ENCODE data around the gene SEPTIN8. TPM values are rescaled to one million over a fixed set of nuclear protein-coding genes. Genes with fewer than 3 reads are reported as not detected.

The SEPTIN8 gene
- total and polyA plus RNA-seq, 2 of the 8 experiments (the other 6 are each of a cell fraction or from before 2014, with no cell fraction given): 21.2 to 33.0 TPM

DNA sequence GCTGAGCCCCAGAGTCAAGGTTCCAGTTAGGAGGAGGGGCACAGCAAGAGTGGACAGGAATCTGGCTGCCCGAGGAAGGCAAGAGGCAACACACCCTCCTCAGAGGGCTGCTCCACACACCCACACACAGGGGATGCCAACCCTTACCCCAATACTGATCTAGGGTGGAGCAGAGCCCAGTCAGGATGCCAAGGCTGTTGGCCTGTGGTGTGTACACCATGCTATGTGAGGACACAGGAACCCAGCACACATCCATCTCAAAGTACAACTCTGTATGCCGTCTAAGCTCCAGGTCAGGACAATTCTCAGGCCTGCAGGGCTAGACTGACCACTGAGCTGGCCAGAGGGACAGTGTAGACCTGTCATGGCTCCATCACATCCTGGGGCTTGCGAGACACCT, 2.6 kb downstream of the SEPTIN8 start:
- Histone ChIP-seq H3K79me1 (ENCODE audit: low read depth, low read length) (peaks cover 2% of the 10 kb centered on the region), H2BK120ac (replicated peaks; ENCODE audit: low read depth, low read length) (no peak overlapping the region), H3K4me1 (replicated peaks in 1 of 4; ENCODE audit: control insufficient read depth in 3 of 4, insufficient read depth in 4 of 4, low read length in 3 of 4) (peaks cover 0 to 24% (median 6%) of the 10 kb centered on the region in 4 experiments; a peak in 5 of 7 replicates), H2BK20ac (ENCODE audit: low read length) (no peak overlapping the region), H3K4me3 (ENCODE audit: extremely low read depth in 1 of 4, insufficient read depth in 2 of 4, low read depth in 3 of 4, low read length in 4 of 4) (no peak overlapping the region), H3K27ac (ENCODE audit: low read depth, low read length) (no peak overlapping the region), H2BK15ac (ENCODE audit: low read length) (peak overlapping the region; percentile 31; the same call in 1 of the 2 replicates), H4K5ac (ENCODE audit: insufficient read length, low read depth, low read length) (no peak overlapping the region), H3K23ac (ENCODE audit: insufficient read length) (no peak overlapping the region), H3K56ac (replicated peaks; ENCODE audit: insufficient read length, low read depth, low read length) (no peak overlapping the region), H3K23me2 (ENCODE audit: low read depth, low read length) (peaks cover 10% of the 10 kb centered on the region), H4K20me1 (replicated peaks in 1 of 2; ENCODE audit: control insufficient read depth in 1 of 2, insufficient read depth in 2 of 2, low read length in 2 of 2) (peaks cover 3 to 9% of the 10 kb centered on the region in 2 experiments), H2BK5ac (ENCODE audit: low read depth, low read length) (no peak overlapping the region), H2BK12ac (ENCODE audit: low read depth, low read length) (no peak overlapping the region), H3K14ac (ENCODE audit: insufficient read length) (no peak overlapping the region), H2AFZ (ENCODE audit: low read length) (no peak overlapping the region), H3K4ac (replicated peaks; ENCODE audit: insufficient read length, low read depth, low read length) (no peak overlapping the region), H3K9ac (replicated peaks in 1 of 4; ENCODE audit: extremely low read depth in 1 of 4, low read depth in 3 of 4, low read length in 3 of 4) (no peak overlapping the region), H3K79me2 (ENCODE audit: control insufficient read depth in 1 of 2, insufficient read depth in 2 of 2, low read length in 2 of 2) (peaks cover 0 to 7% of the 10 kb centered on the region in 2 experiments; a peak in 1 of 4 replicates), H3K27me3 (replicated peaks in 1 of 4; ENCODE audit: control insufficient read depth in 3 of 4, extremely low read depth in 1 of 4, insufficient read depth in 3 of 4, low read length in 3 of 4) (peaks cover 2 to 47% (median 31%) of the 10 kb centered on the region in 4 experiments), H3K9me3 (ENCODE audit: insufficient read depth in 2 of 2, low read depth in 1 of 2, low read length in 1 of 2) (no peaks in the 10 kb centered on the region), H4K91ac (replicated peaks; ENCODE audit: insufficient read length, low read length) (no peak overlapping the region), H3K36me3 (ENCODE audit: control insufficient read depth in 2 of 4, insufficient read depth in 4 of 4, low read length in 3 of 4) (no peaks in the 10 kb centered on the region), H3K18ac (ENCODE audit: extremely low read depth, low read length) (no peak overlapping the region), H3K4me2 (ENCODE audit: insufficient read depth in 1 of 2, low read depth in 2 of 2, low read length in 2 of 2) (no peak overlapping the region), H4K8ac (ENCODE audit: extremely low read depth, insufficient read depth, low read length) (no peak overlapping the region), H2AK5ac (ENCODE audit: low read depth, low read length) (no peak overlapping the region)
- ChIA-PET CTCF (ENCODE audit: partially characterized antibody) (interaction anchor here (0.6 to 6.6 kb wide), 9 partner anchors 10 to 70 kb away, joined by 3 to 58 read pairs (median 4); partner anchors contain the start of gene CCNI2), POLR2A (ENCODE audit: partially characterized antibody) (no interaction called here)
- FAIRE-seq (no peak), DNase-seq (ENCODE audit: low read depth in 1 of 2, low spot score in 2 of 2) (no peak)
- 85% methylated on average over 2 of the region's 3 CpGs; no CpG with 5 or more reads in 1 of the 2 experiments for WGBS, 2 experiments (ENCODE audit: extremely low coverage in 1 of 2, insufficient coverage in 1 of 2, insufficient read length in 1 of 2, insufficient replicate concordance in 2 of 2, low coverage in 1 of 2, low lambda C conversion rate in 2 of 2, missing lambda C conversion rate in 1 of 2)
- TF ChIP-seq YY1 (IDR thresholded peaks at IDR 0.05; ENCODE audit: low read depth, low read length): no peak
- TF ChIP-seq HDAC2 (IDR thresholded peaks at IDR 0.05; ENCODE audit: borderline replicate concordance in 1 of 2, low read depth in 2 of 2, low read length in 2 of 2): no peak
- TF ChIP-seq RBBP5 (IDR thresholded peaks at IDR 0.05; ENCODE audit: borderline replicate concordance, low read depth, low read length): no peak
- no peak for TF ChIP-seq KDM4A (IDR thresholded peaks at IDR 0.05; ENCODE audit: low read depth, low read length, severe bottlenecking)
- TF ChIP-seq, protein P1, sequence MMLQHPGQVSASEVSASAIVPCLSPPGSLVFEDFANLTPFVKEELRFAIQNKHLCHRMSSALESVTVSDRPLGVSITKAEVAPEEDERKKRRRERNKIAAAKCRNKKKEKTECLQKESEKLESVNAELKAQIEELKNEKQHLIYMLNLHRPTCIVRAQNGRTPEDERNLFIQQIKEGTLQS (IDR thresholded peaks at IDR 0.05; ENCODE audit: insufficient read depth, low read depth, low read length): no peak
- TF ChIP-seq SRF (IDR thresholded peaks at IDR 0.05; ENCODE audit: low read depth, low read length): no peak
- TF ChIP-seq JUND (IDR thresholded peaks at IDR 0.05; ENCODE audit: low read length): no peak
- TF ChIP-seq, protein P2, sequence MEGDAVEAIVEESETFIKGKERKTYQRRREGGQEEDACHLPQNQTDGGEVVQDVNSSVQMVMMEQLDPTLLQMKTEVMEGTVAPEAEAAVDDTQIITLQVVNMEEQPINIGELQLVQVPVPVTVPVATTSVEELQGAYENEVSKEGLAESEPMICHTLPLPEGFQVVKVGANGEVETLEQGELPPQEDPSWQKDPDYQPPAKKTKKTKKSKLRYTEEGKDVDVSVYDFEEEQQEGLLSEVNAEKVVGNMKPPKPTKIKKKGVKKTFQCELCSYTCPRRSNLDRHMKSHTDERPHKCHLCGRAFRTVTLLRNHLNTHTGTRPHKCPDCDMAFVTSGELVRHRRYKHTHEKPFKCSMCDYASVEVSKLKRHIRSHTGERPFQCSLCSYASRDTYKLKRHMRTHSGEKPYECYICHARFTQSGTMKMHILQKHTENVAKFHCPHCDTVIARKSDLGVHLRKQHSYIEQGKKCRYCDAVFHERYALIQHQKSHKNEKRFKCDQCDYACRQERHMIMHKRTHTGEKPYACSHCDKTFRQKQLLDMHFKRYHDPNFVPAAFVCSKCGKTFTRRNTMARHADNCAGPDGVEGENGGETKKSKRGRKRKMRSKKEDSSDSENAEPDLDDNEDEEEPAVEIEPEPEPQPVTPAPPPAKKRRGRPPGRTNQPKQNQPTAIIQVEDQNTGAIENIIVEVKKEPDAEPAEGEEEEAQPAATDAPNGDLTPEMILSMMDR (IDR thresholded peaks at IDR 0.05; ENCODE audit: control extremely low read depth in 1 of 3, insufficient read depth in 1 of 3, low read depth in 1 of 3, low read length in 3 of 3): no peak
- no peak for TF ChIP-seq TCF12 (IDR thresholded peaks at IDR 0.05; ENCODE audit: low read depth, low read length)
- TF ChIP-seq BACH1 (IDR thresholded peaks at IDR 0.05; ENCODE audit: low read length): no peak
- no peak for TF ChIP-seq ASH2L (IDR thresholded peaks at IDR 0.05; ENCODE audit: low read length)

Measured in H1 (cell line).